HCT116 (cell line): ENCODE measurements around the gene TRIM59. TPM values are rescaled to one million over a fixed set of nuclear protein-coding genes. Genes with fewer than 3 reads are reported as not detected.

Source experiments
- ATAC-seq: fragments of 200-7000 bp; cut with Tn5 transposase; 2 replicates; pipeline ENCODE4 v1.9.1; 2020; ENCODE audit warnings: mild to moderate bottlenecking, moderate library complexity
- BruUV-seq: library from RNA; stranded (reverse); fragments of 400-500 nt; replicated peaks from 2 replicates; lab custom pipeline; 2021; lab: Mats Ljungman, UMichigan
- CTCF ChIA-PET: fragments of 300-600 bp; sonication (Branson Sonifier 250); formaldehyde crosslinking; loops from one replicate; lab custom pipeline; 2021; ENCODE audit warnings: antibody characterized with exemption; lab: Charles Lee
- POLR2A ChIA-PET: fragments of 300-600, 350-600 bp; sonication (Branson Sonifier 250); formaldehyde crosslinking; loops from one replicate; lab custom pipeline; 2021; ENCODE audit warnings: antibody characterized with exemption; lab: Charles Lee
- RAD21 ChIA-PET, 2 experiments: fragments of 300-600 bp; sonication (Branson Sonifier 250); formaldehyde crosslinking; loops; one replicate each; lab custom pipeline; 2023; ENCODE audit warnings: low total read pairs in 2 of 2; ENCODE audit not compliant: uncharacterized antibody in 2 of 2, unreplicated experiment in 2 of 2, low non-redundant PET in 1 of 2; lab: Charles Lee
- DNase-seq: peaks from one replicate; pipeline ENCODE4 v3.0.0-alpha.2; 2010; ENCODE audit warnings: low read depth, low spot score
- H2AFZ ChIP-seq: fragments of 200-600 bp; shearing (Covaris generic), sonication (generic); 2 replicates; pipeline ENCODE4 v1.6.1; 2017; ENCODE audit warnings: low read depth, mixed run types, mixed read lengths, antibody characterized with exemption, low read length; ENCODE audit not compliant: poor library complexity, severe bottlenecking
- H3K27ac ChIP-seq: 2 replicates; pipeline ENCODE4 v1.5.1; 2012; ENCODE audit warnings: low read depth, low read length
- H3K27me3 ChIP-seq: fragments of 200-600 bp; sonication (generic); 2 replicates; pipeline ENCODE4 v1.6.1; 2016; ENCODE audit warnings: mixed run types, low read length, mixed read lengths; ENCODE audit not compliant: insufficient read depth
- H3K36me3 ChIP-seq, 2 experiments: fragments of 200-500 bp in 1 of 2; fragments of 200-600 bp in 1 of 2; sonication (Bioruptor generic) in 1 of 2; sonication (generic) in 1 of 2; 2 replicates each; pipeline versions ENCODE4 v1.5.1 to v1.6.1; 2014 to 2016; ENCODE audit warnings: low read length in 2 of 2, inconsistent platforms in 1 of 2, mixed read lengths in 1 of 2, mixed run types in 1 of 2; ENCODE audit not compliant: insufficient read depth in 2 of 2, control insufficient read depth in 1 of 2
- H3K4me1 ChIP-seq, 2 experiments: fragments of 200-600 bp in 1 of 2; sonication (generic) in 1 of 2; 2 replicates each; pipeline versions ENCODE4 v1.5.1 to v1.6.1; 2012 to 2017; ENCODE audit warnings: low read length in 2 of 2, inconsistent platforms in 1 of 2, mild to moderate bottlenecking in 1 of 2, mixed read lengths in 1 of 2, mixed run types in 1 of 2, moderate library complexity in 1 of 2; ENCODE audit not compliant: insufficient read depth in 2 of 2, control insufficient read depth in 1 of 2
- H3K4me2 ChIP-seq: fragments of 200-600 bp; sonication (generic); 2 replicates; pipeline ENCODE4 v1.6.1; 2017; ENCODE audit warnings: mixed run types, low read length, mixed read lengths
- H3K4me3 ChIP-seq, 2 experiments: fragments of 200-600 bp in 1 of 2; sonication (generic) in 1 of 2; replicated peaks in 1 of 2; 2 replicates each; pipeline ENCODE4 v1.5.1; 2011 to 2016; ENCODE audit warnings: low read length in 2 of 2, control low read depth in 1 of 2, low read depth in 1 of 2, mild to moderate bottlenecking in 1 of 2, mixed read lengths in 1 of 2, mixed run types in 1 of 2
- H3K79me2 ChIP-seq: fragments of 200-600 bp; sonication (generic); 2 replicates; pipeline ENCODE4 v1.6.1; 2017; ENCODE audit warnings: mild to moderate bottlenecking, mixed run types, low read length, moderate library complexity, mixed read lengths; ENCODE audit not compliant: insufficient read depth
- H3K9ac ChIP-seq: fragments of 200-600 bp; sonication (generic); 2 replicates; pipeline ENCODE4 v1.6.1; 2016; ENCODE audit warnings: low read length, mixed read lengths
- H3K9me2 ChIP-seq: fragments of 200-600 bp; sonication (generic), shearing (Covaris generic); 2 replicates; pipeline ENCODE4 v1.6.1; 2017; ENCODE audit warnings: mixed run types, mild to moderate bottlenecking, moderate library complexity; ENCODE audit not compliant: insufficient read depth
- H3K9me3 ChIP-seq, 2 experiments: fragments of 200-500 bp in 1 of 2; fragments of 200-600 bp in 1 of 2; sonication (Bioruptor generic) in 1 of 2; sonication (generic) in 1 of 2; 2 replicates each; pipeline ENCODE4 v1.6.1; 2014 to 2017; ENCODE audit warnings: low read length in 2 of 2, mixed read lengths in 2 of 2, inconsistent platforms in 1 of 2, low read depth in 1 of 2, mild to moderate bottlenecking in 1 of 2, mixed run types in 1 of 2, moderate library complexity in 1 of 2; ENCODE audit not compliant: control insufficient read depth in 1 of 2, insufficient read depth in 1 of 2
- H4K20me1 ChIP-seq: fragments of 200-600 bp; sonication (generic), shearing (Covaris generic); 2 replicates; pipeline ENCODE4 v1.6.1; 2017; ENCODE audit warnings: mixed run types, mild to moderate bottlenecking, moderate library complexity; ENCODE audit not compliant: insufficient read depth
- FOSL1 ChIP-seq: IDR thresholded peaks from 2 replicates; pipeline ENCODE4 v1.6.1; 2012; ENCODE audit warnings: low read depth
- RAD21 ChIP-seq: IDR thresholded peaks from 2 replicates; pipeline ENCODE4 v1.6.1; 2012; ENCODE audit warnings: low read depth, mild to moderate bottlenecking
- SRF ChIP-seq: IDR thresholded peaks from 2 replicates; pipeline ENCODE4 v1.6.1; 2012; ENCODE audit warnings: low read depth
- TCF7L2 ChIP-seq: IDR thresholded peaks from 2 replicates; pipeline ENCODE4 v1.7.0; 2011; ENCODE audit warnings: borderline replicate concordance, inconsistent platforms; ENCODE audit not compliant: insufficient read depth, insufficient read length; ENCODE audit errors: extremely low read depth
- YY1 ChIP-seq: IDR thresholded peaks from 2 replicates; pipeline ENCODE4 v1.6.1; 2011; ENCODE audit warnings: low read length, low read depth, moderate library complexity, mild to moderate bottlenecking; ENCODE audit not compliant: insufficient replicate concordance; ENCODE audit errors: extremely low read depth
- ZFX ChIP-seq: fragments of 450-650 bp; IDR thresholded peaks from 2 replicates; pipeline ENCODE4 v1.6.1; 2017
- ZNF274 ChIP-seq: fragments of 200-500 bp; sonication (Bioruptor generic); IDR thresholded peaks from 2 replicates; pipeline ENCODE4 v1.6.1; 2014; ENCODE audit warnings: mild to moderate bottlenecking, low read depth, low read length, inconsistent platforms
- intact Hi-C: fragments of 100-400 bp; cut with micrococcal nuclease; formaldehyde crosslinking; loops from 2 replicates; pipeline ENCODE4 v1.10.0; 2022
- total RNA-seq: library from RNA; stranded (reverse); gene quantifications from one replicate; pipeline ENCODE4 v1.2.1, GENCODE V29; 2021; ENCODE audit not compliant: unreplicated experiment
- TF ChIP-seq, protein P1 (sequence below), 3 experiments: fragments of 200-600 bp in 1 of 3; sonication (generic) in 1 of 3; IDR thresholded peaks in 2 of 3; conservative IDR thresholded peaks in 1 of 3; 2 replicates each; pipeline ENCODE4 v1.5.1; 2012 to 2017; ENCODE audit warnings: low read depth in 2 of 3, low read length in 2 of 3, antibody characterized with exemption in 1 of 3, borderline replicate concordance in 1 of 3, control low read depth in 1 of 3, mild to moderate bottlenecking in 1 of 3, mixed read lengths in 1 of 3, mixed run types in 1 of 3, moderate library complexity in 1 of 3; ENCODE audit not compliant: insufficient read depth in 1 of 3

TRIM59 gene
- total RNA-seq, 1 experiment from 2014 or later, result 41.6 TPM

DNA sequence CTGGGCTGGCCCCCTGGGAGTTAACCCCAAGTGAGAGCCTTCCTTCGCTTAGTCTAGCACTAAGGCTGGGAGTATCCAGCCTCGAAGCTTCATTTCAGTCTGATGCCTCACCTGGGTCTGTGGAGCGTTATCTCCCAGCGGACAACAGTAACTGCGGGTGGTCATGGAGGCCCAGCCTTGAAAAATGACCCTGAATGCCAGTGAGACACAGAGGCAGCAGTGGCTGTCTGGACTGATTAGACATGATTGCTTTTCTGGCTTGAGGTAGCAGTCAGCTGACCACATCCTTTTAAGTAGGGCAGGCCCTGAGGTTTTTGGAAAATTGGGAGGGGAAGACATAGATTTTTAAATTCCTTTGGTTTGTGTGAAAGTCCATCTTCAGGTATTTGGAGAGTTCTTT is 28.2 kb upstream of the TRIM59 start:
- no peaks in the 10 kb centered on the region for H4K20me1 ChIP-seq
- no peak overlapping the region for H2AFZ ChIP-seq
- no peaks in the 10 kb centered on the region for H3K9me2 ChIP-seq
- no peaks in the 10 kb centered on the region for H3K36me3 ChIP-seq
- no peaks in the 10 kb centered on the region for H3K79me2 ChIP-seq
- intact Hi-C loops, result no loop called here
- no peak overlapping the region for H3K4me2 ChIP-seq
- H3K9me3 ChIP-seq, result no peaks in the 10 kb centered on the region
- RAD21 ChIA-PET, result no interaction called here
- H3K27ac ChIP-seq, result no peak overlapping the region
- CTCF ChIA-PET, result no interaction called here
- DNase-seq, result no peak
- H3K9ac ChIP-seq, result no peak overlapping the region
- H3K27me3 ChIP-seq, result no peaks in the 10 kb centered on the region
- H3K4me3 ChIP-seq, result no peak overlapping the region
- BruUV-seq, result no TSS peak
- ATAC-seq, result no peak
- 0 out of 4 replicates have a peak, but pooled peaks cover 0 to 7% of the 10 kb centered on the region in 2 experiments for H3K4me1 ChIP-seq
- POLR2A ChIA-PET, result no interaction called here
- TF ChIP-seq, protein P1, sequence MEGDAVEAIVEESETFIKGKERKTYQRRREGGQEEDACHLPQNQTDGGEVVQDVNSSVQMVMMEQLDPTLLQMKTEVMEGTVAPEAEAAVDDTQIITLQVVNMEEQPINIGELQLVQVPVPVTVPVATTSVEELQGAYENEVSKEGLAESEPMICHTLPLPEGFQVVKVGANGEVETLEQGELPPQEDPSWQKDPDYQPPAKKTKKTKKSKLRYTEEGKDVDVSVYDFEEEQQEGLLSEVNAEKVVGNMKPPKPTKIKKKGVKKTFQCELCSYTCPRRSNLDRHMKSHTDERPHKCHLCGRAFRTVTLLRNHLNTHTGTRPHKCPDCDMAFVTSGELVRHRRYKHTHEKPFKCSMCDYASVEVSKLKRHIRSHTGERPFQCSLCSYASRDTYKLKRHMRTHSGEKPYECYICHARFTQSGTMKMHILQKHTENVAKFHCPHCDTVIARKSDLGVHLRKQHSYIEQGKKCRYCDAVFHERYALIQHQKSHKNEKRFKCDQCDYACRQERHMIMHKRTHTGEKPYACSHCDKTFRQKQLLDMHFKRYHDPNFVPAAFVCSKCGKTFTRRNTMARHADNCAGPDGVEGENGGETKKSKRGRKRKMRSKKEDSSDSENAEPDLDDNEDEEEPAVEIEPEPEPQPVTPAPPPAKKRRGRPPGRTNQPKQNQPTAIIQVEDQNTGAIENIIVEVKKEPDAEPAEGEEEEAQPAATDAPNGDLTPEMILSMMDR (IDR thresholded peaks at IDR 0.05 in 2 of 3, conservative IDR thresholded peaks at IDR 0.05 in 1 of 3; ENCODE audit: borderline replicate concordance in 1 of 3, insufficient read depth in 1 of 3, low read depth in 2 of 3, low read length in 2 of 3), result no peak
- TF ChIP-seq RAD21 (no peak), FOSL1 (no peak), YY1 (no peak), SRF (no peak), ZFX (no peak), TCF7L2 (no peak)

DNA sequence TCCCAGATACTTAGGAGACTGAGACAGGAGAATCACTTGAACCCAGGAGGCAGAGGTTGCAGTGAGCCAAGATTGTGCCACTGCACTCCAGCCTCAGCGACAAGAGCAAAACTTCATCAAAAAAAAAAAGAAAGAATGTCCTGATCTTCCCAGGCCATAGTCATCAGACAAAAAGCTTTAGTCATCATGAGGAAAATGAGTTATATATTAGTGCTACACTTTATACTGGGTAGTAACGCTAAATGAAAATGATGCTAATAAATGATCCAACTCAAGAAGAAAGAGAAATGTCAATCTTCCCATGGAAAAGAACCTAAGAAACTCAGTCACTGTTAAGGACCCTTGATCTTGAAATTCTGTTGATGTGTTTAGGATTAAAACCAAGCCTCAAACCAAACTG is 26.3 kb upstream of the TRIM59 start:
- intact Hi-C loops, result no loop called here
- no peaks in the 10 kb centered on the region; a peak in 1 of 4 replicates for H3K9me3 ChIP-seq
- H3K27me3 ChIP-seq, result no peaks in the 10 kb centered on the region
- no peaks in the 10 kb centered on the region for H4K20me1 ChIP-seq
- TF ChIP-seq ZNF274, result no peak
- TF ChIP-seq, all 23 proteins: peak for 0
- no peaks in the 10 kb centered on the region for H3K36me3 ChIP-seq
- no peak overlapping the region for H3K9ac ChIP-seq
- ChIA-PET RAD21 (no interaction called here), CTCF (no interaction called here), POLR2A (no interaction called here)
- H2AFZ ChIP-seq, result no peak overlapping the region
- ATAC-seq, result no peak
- no TSS peak for BruUV-seq
- no peaks in the 10 kb centered on the region for H3K9me2 ChIP-seq
- no peaks in the 10 kb centered on the region for H3K79me2 ChIP-seq
- 0 out of 4 replicates have a peak, but pooled peaks cover 0 to 7% of the 10 kb centered on the region in 2 experiments for H3K4me1 ChIP-seq
- no peak overlapping the region for H3K27ac ChIP-seq
- DNase-seq, result no peak
- H3K4me2 ChIP-seq, result no peak overlapping the region
- H3K4me3 ChIP-seq, result no peak overlapping the region
